ENCODE measurements around the gene DNAH2.

GRCh38 chr17:7745748-7746470 lies 28.4 kb downstream of the DNAH2 start:
- TF ChIP-seq POLR2A (IDR thresholded peaks at IDR 0.05) (no peak), CTCF (IDR thresholded peaks at IDR 0.05) (no peak)

All from testis (tissue), 2 donors.